Ureter (tissue), 1 donor: ENCODE measurements around the gene TTLL9. TPM values are rescaled to one million over a fixed set of nuclear protein-coding genes. Genes with fewer than 3 reads are reported as not detected.
"Not testable (repeated sequence)": the region's sequence is repeated elsewhere in the genome, so short reads cannot be mapped to it uniquely, and the experiment has no call there.

Source experiments
- DNase-seq: peaks from one replicate; pipeline ENCODE4 v3.0.0-alpha.2; 2020; ENCODE audit warnings: low spot score
- total RNA-seq: library from RNA; stranded (reverse); gene quantifications from one replicate; pipeline ENCODE4 v1.2.4, GENCODE V29; 2023
- donor health status: DM: yes; HTN: yes; CAD: no.

Gene TTLL9
- total RNA-seq: 0.86 TPM

- DNase-seq: peak; percentile 62
Observed at GRCh38 chr20:31869942-31870725, at the start of gene TTLL9, which contains the start of gene DUSP15. Gene TTLL9 (plus strand): TSS chr20:31870634. CDS start chr20:31871127, 493 bp downstream. Gene DUSP15 (minus strand): TSS chr20:31870527. CDS start chr20:31870337, 190 bp downstream.

- no peak for DNase-seq
Observed at GRCh38 chr20:31821427-31821826, 49.0 kb upstream of the TTLL9 start.

GRCh38 chr20:31822421-31823330, 47.8 kb upstream of the TTLL9 start:
- peak; percentile 80 for DNase-seq

- DNase-seq: no peak
Observed at GRCh38 chr20:31823360-31824124, 46.9 kb upstream of the TTLL9 start.

- no peak for DNase-seq
Observed at GRCh38 chr20:31824125-31824485, 46.3 kb upstream of the TTLL9 start.

GRCh38 chr20:31824554-31825313, 45.7 kb upstream of the TTLL9 start:
- DNase-seq: no peak

- DNase-seq: no peak
Observed at GRCh38 chr20:31826074-31826473, 44.4 kb upstream of the TTLL9 start.

- no peak for DNase-seq
Observed at GRCh38 chr20:31827059-31827458, 43.4 kb upstream of the TTLL9 start.

GRCh38 chr20:31828016-31828415, 42.4 kb upstream of the TTLL9 start:
- DNase-seq: not testable (repeated sequence)

GRCh38 chr20:31829731-31830130, 40.7 kb upstream of the TTLL9 start:
- no peak for DNase-seq

- DNase-seq: no peak
Observed at GRCh38 chr20:31830406-31830981, 39.9 kb upstream of the TTLL9 start.

- no peak for DNase-seq
Observed at GRCh38 chr20:31831211-31831610, 39.2 kb upstream of the TTLL9 start.

- no peak for DNase-seq
Observed at GRCh38 chr20:31831771-31832306, 38.6 kb upstream of the TTLL9 start.

GRCh38 chr20:31833130-31833930, 37.1 kb upstream of the TTLL9 start:
- no peak for DNase-seq

- DNase-seq: no peak
Observed at GRCh38 chr20:31833931-31834521, 36.4 kb upstream of the TTLL9 start.

GRCh38 chr20:31835554-31835953, 34.9 kb upstream of the TTLL9 start:
- DNase-seq: no peak

- peak; percentile 81 for DNase-seq
Observed at GRCh38 chr20:31835977-31836852, 34.2 kb upstream of the TTLL9 start.
